ENCODE data around the gene CD37.

The CD37 gene

GRCh38 chr19:49383599-49383998, 48.4 kb downstream of the CD37 start:
- no peak for DNase-seq

DNA sequence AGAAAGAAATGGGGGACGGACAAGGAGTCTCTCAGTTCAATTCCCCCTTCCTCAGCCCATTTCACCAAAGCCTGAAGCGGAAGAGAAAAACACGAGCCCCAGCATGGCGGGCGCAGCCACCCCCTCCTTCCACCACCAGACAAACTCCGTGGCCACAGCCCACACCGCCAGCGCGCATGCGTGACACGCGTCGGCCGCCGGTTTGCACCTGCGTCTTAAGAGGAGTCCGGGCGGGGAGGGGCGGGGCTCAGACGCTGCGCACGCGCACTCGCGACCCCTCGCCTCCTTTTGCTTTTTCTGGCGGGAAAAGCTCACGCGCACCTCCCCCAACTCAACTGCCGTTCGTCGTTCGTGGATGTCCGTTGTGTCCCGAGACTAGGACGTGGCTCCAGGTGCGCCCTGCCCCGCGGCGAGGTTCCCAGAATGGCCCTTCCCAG, 52.7 kb downstream of the CD37 start, which contains the start of gene KASH5:
Gene KASH5, plus strand, starts transcription at position 314 of the 437 bp plus-strand sequence. CDS start 2,635 bp downstream, outside the sequence.
- peak; percentile 92 for DNase-seq

GRCh38 chr19:49389406-49389805, 54.2 kb downstream of the CD37 start:
- DNase-seq = no peak
